IMR-90 (cell line): ENCODE data around the gene PCDHGA10. TPM values are rescaled to one million over a fixed set of nuclear protein-coding genes. Genes with fewer than 3 reads are reported as not detected.

Experiments
- ATAC-seq: fragments of 200-7000 bp; cut with Tn5 transposase; 2 replicates; pipeline ENCODE4 v1.9.1; 2020; ENCODE audit warnings: low read depth, mild to moderate bottlenecking, moderate library complexity
- BruUV-seq: library from RNA; stranded (reverse); fragments of 400-500 nt; replicated peaks from 2 replicates; lab custom pipeline; 2021; lab: Mats Ljungman, UMichigan
- CTCF ChIA-PET: fragments of 300-600 bp; formaldehyde crosslinking; extraction: SDS; loops from one replicate; lab custom pipeline; 2021; ENCODE audit warnings: antibody characterized with exemption; lab: Yijun Ruan, JAX
- POLR2A ChIA-PET: fragments of 300-600 bp; sonication (Branson Sonifier 250); formaldehyde crosslinking; loops from one replicate; lab custom pipeline; 2022; ENCODE audit warnings: antibody characterized with exemption; ENCODE audit not compliant: unreplicated experiment; lab: Charles Lee
- DNase-seq: peaks from one replicate; pipeline ENCODE4 v3.0.0; 2013
- H2AFZ ChIP-seq: replicated peaks from 2 replicates; pipeline ENCODE3; 2013; ENCODE audit warnings: low read length, mild to moderate bottlenecking; ENCODE audit not compliant: poor library complexity
- H2AK5ac ChIP-seq: 2 replicates; pipeline ENCODE4 v1.6.1; 2013; ENCODE audit warnings: low read depth, low read length, inconsistent platforms
- H2AK9ac ChIP-seq: replicated peaks from 2 replicates; pipeline ENCODE3; 2013; ENCODE audit warnings: mild to moderate bottlenecking, low read depth, low read length, moderate library complexity; ENCODE audit not compliant: poor library complexity
- H2BK120ac ChIP-seq: 2 replicates; pipeline ENCODE4 v1.6.1; 2013; ENCODE audit warnings: low read depth, low read length, inconsistent platforms
- H2BK15ac ChIP-seq: 3 replicates; pipeline ENCODE4 v1.6.1; 2013; ENCODE audit warnings: low read depth, low read length, inconsistent platforms
- H2BK20ac ChIP-seq: 2 replicates; pipeline ENCODE4 v1.6.1; 2013; ENCODE audit warnings: low read depth, mild to moderate bottlenecking, inconsistent platforms, low read length, moderate library complexity
- H2BK5ac ChIP-seq: 2 replicates; pipeline ENCODE4 v1.6.1; 2013; ENCODE audit warnings: mild to moderate bottlenecking, low read depth, low read length, inconsistent platforms; ENCODE audit not compliant: poor library complexity, severe bottlenecking
- H3K14ac ChIP-seq: replicated peaks from 2 replicates; pipeline ENCODE4 v1.6.1; 2013; ENCODE audit warnings: low read depth, low read length, inconsistent platforms
- H3K18ac ChIP-seq: 2 replicates; pipeline ENCODE4 v1.6.1; 2013; ENCODE audit warnings: low read depth, low read length, control low read depth
- H3K23ac ChIP-seq: 2 replicates; pipeline ENCODE4 v1.6.1; 2013; ENCODE audit warnings: low read depth, low read length, inconsistent platforms
- H3K27ac ChIP-seq: 2 replicates; pipeline ENCODE4 v1.5.1; 2013; ENCODE audit warnings: mild to moderate bottlenecking, control low read depth, low read length; ENCODE audit not compliant: insufficient read depth
- H3K27me3 ChIP-seq: 2 replicates; pipeline ENCODE4 v1.6.1; 2013; ENCODE audit warnings: low read length; ENCODE audit not compliant: control insufficient read depth, insufficient read depth
- H3K36me3 ChIP-seq: 2 replicates; pipeline ENCODE4 v1.6.1; 2013; ENCODE audit warnings: low read length, mixed read lengths; ENCODE audit not compliant: control insufficient read depth, insufficient read depth
- H3K4ac ChIP-seq: 2 replicates; pipeline ENCODE4 v1.6.1; 2013; ENCODE audit warnings: low read depth, low read length, inconsistent platforms
- H3K4me1 ChIP-seq: 2 replicates; pipeline ENCODE4 v1.6.1; 2013; ENCODE audit warnings: low read length, mixed read lengths; ENCODE audit not compliant: control insufficient read depth, insufficient read depth
- H3K4me2 ChIP-seq: 2 replicates; pipeline ENCODE4 v1.6.1; 2013; ENCODE audit warnings: low read depth, mild to moderate bottlenecking, control low read depth, low read length, moderate library complexity
- H3K4me3 ChIP-seq: 2 replicates; pipeline ENCODE4 v1.5.1; 2013; ENCODE audit warnings: low read depth, mild to moderate bottlenecking, control low read depth, low read length, moderate library complexity; ENCODE audit not compliant: insufficient read depth
- H3K56ac ChIP-seq: 2 replicates; pipeline ENCODE4 v1.6.1; 2013; ENCODE audit warnings: low read length, inconsistent platforms; ENCODE audit not compliant: insufficient read depth; ENCODE audit errors: extremely low read depth
- H3K79me1 ChIP-seq, 2 experiments: 2 replicates each; pipeline ENCODE4 v1.6.1; 2013; ENCODE audit warnings: low read length in 2 of 2, inconsistent platforms in 1 of 2, low read depth in 1 of 2
- H3K9ac ChIP-seq: 2 replicates; pipeline ENCODE4 v1.6.1; 2013; ENCODE audit warnings: low read depth, low read length, control low read depth
- H3K9me1 ChIP-seq: 2 replicates; pipeline ENCODE4 v1.6.1; 2013; ENCODE audit warnings: low read length, inconsistent platforms; ENCODE audit not compliant: insufficient read depth
- H3K9me3 ChIP-seq: 2 replicates; pipeline ENCODE4 v1.6.1; 2013; ENCODE audit warnings: low read length; ENCODE audit not compliant: control insufficient read depth, insufficient read depth
- H4K20me1 ChIP-seq: 2 replicates; pipeline ENCODE4 v1.6.1; 2013; ENCODE audit warnings: low read length, inconsistent platforms; ENCODE audit not compliant: insufficient read depth
- H4K5ac ChIP-seq: 2 replicates; pipeline ENCODE4 v1.6.1; 2013; ENCODE audit warnings: mild to moderate bottlenecking, low read depth, low read length, control low read depth
- H4K8ac ChIP-seq, 2 experiments: 2 replicates each; pipeline ENCODE4 v1.6.1; 2013; ENCODE audit warnings: low read depth in 2 of 2, low read length in 2 of 2, control low read depth in 1 of 2, inconsistent platforms in 1 of 2
- H4K91ac ChIP-seq: 2 replicates; pipeline ENCODE4 v1.6.1; 2013; ENCODE audit warnings: low read depth, low read length, inconsistent platforms; ENCODE audit not compliant: insufficient read depth
- BHLHE40 ChIP-seq: fragments of 150-350 bp; IDR thresholded peaks from 2 replicates; pipeline ENCODE4 v1.6.1; 2016; ENCODE audit warnings: mild to moderate bottlenecking, low read depth, low read length
- CHD1 ChIP-seq: IDR thresholded peaks from 2 replicates; pipeline ENCODE4 v1.6.1; 2012; ENCODE audit warnings: low read depth, low read length, improper control_type of control experiment
- ELK1 ChIP-seq: fragments of 150-350 bp; IDR thresholded peaks from 2 replicates; pipeline ENCODE4 v1.6.1; 2016; ENCODE audit warnings: low read depth, mild to moderate bottlenecking, low read length, moderate library complexity, borderline replicate concordance
- FOS ChIP-seq: fragments of 150-350 bp; IDR thresholded peaks from 2 replicates; pipeline ENCODE4 v1.6.1; 2016; ENCODE audit warnings: low read depth, low read length
- MAFK ChIP-seq: IDR thresholded peaks from 2 replicates; pipeline ENCODE4 v1.6.1; 2012; ENCODE audit warnings: low read depth, low read length, improper control_type of control experiment
- MXI1 ChIP-seq: IDR thresholded peaks from 2 replicates; pipeline ENCODE4 v1.6.1; 2012; ENCODE audit warnings: low read depth, mild to moderate bottlenecking, low read length, moderate library complexity, borderline replicate concordance
- NFE2L2 ChIP-seq: fragments of 150-350 bp; IDR thresholded peaks from 2 replicates; pipeline ENCODE4 v1.6.1; 2016; ENCODE audit warnings: low read depth, mild to moderate bottlenecking, low read length
- RCOR1 ChIP-seq: IDR thresholded peaks from 2 replicates; pipeline ENCODE4 v1.6.1; 2012; ENCODE audit warnings: mild to moderate bottlenecking, low read length, improper control_type of control experiment; ENCODE audit not compliant: insufficient replicate concordance
- RFX5 ChIP-seq: IDR thresholded peaks from 2 replicates; pipeline ENCODE4 v1.8.0; 2012; ENCODE audit warnings: low read depth, mild to moderate bottlenecking, low read length, moderate library complexity
- SMC3 ChIP-seq: fragments of 150-350 bp; IDR thresholded peaks from 2 replicates; pipeline ENCODE4 v1.6.1; 2016; ENCODE audit warnings: low read depth, mild to moderate bottlenecking, antibody characterized with exemption, low read length, moderate library complexity
- whole genome bisulfite sequencing, 2 experiments: methylation state at CpG; one replicate each; pipeline versions ENCODE4 v1.1.5 to v1.1.7; 2013; ENCODE audit warnings: missing lambda C conversion rate in 2 of 2; ENCODE audit not compliant: insufficient read length in 1 of 2; ENCODE audit errors: extremely low coverage in 2 of 2; 5-methylcytosine and 5-hydroxymethylcytosine counted together
- dilution Hi-C: fragments of 300-500 bp; cut with HindIII; formaldehyde crosslinking; loops from one replicate; pipeline ENCODE4 v1.14.3; 2018; ENCODE audit warnings: low sequenced_read_pairs; ENCODE audit not compliant: unreplicated experiment
- in situ Hi-C: fragments of 300-500 bp; cut with MboI; formaldehyde crosslinking; loops from 3 replicates; pipeline ENCODE4 v1.14.3; 2019; ENCODE audit warnings: low sequenced_read_pairs, inconsistent platforms, mixed read lengths
- intact Hi-C: fragments of 100-400 bp; cut with micrococcal nuclease; formaldehyde crosslinking; loops from 2 replicates; pipeline ENCODE4 v1.10.0; 2022
- polyA plus RNA-seq, 3 experiments: library from polyadenylated mRNA; depleted of rRNA; stranded (reverse); fragments of >200 nt; gene quantifications; 2 replicates each; pipeline ENCODE4 v1.2.3, GENCODE V29; 2012; ENCODE audit warnings: low replicate concordance in 1 of 3
- total RNA-seq: library from RNA; depleted of rRNA; stranded (reverse); fragments of >200 nt; gene quantifications from 2 replicates; pipeline ENCODE4 v1.2.3, GENCODE V29; 2012
- TF ChIP-seq, protein P1 (sequence below): fragments of 150-350 bp; IDR thresholded peaks from 2 replicates; pipeline ENCODE4 v1.6.1; 2017; ENCODE audit warnings: mild to moderate bottlenecking, antibody characterized with exemption, low read length, low read depth
- TF ChIP-seq, protein P2 (sequence below): conservative IDR thresholded peaks from 2 replicates; pipeline ENCODE4 v1.5.1; 2012; ENCODE audit warnings: mild to moderate bottlenecking, low read depth, low read length, improper control_type of control experiment

PCDHGA10 gene
- total and polyA plus RNA-seq, 2 of the 4 experiments (the other 2 are of a cell fraction) = 3.4 to 6.6 TPM

- no peak overlapping the region for H3K18ac ChIP-seq
- BruUV-seq = no TSS peak
- POLR2A ChIA-PET = no interaction called here
Observed at GRCh38 chr5:141383345-141383744, 29.4 kb upstream of the PCDHGA10 start.

More at GRCh38 chr5:141383345-141383744, 29.4 kb upstream of the PCDHGA10 start:
- no peak overlapping the region; the same call in 1 of the 2 replicates for H3K14ac ChIP-seq
- peaks cover 3% of the 10 kb centered on the region; the same call in 1 of the 2 replicates for H3K36me3 ChIP-seq
- no peaks in the 10 kb centered on the region; the same call in 1 of the 2 replicates for H3K4me1 ChIP-seq
- H2AK5ac ChIP-seq = no peak overlapping the region
- H3K27me3 ChIP-seq = no peaks in the 10 kb centered on the region
- TF ChIP-seq FOS (no peak), CHD1 (no peak), NFE2L2 (no peak), RFX5 (no peak), MXI1 (no peak), SMC3 (no peak), BHLHE40 (no peak), MAFK (no peak), RCOR1 (no peak), ELK1 (no peak)
- TF ChIP-seq, protein P1, sequence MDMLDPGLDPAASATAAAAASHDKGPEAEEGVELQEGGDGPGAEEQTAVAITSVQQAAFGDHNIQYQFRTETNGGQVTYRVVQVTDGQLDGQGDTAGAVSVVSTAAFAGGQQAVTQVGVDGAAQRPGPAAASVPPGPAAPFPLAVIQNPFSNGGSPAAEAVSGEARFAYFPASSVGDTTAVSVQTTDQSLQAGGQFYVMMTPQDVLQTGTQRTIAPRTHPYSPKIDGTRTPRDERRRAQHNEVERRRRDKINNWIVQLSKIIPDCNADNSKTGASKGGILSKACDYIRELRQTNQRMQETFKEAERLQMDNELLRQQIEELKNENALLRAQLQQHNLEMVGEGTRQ = no peak
- TF ChIP-seq, protein P2, sequence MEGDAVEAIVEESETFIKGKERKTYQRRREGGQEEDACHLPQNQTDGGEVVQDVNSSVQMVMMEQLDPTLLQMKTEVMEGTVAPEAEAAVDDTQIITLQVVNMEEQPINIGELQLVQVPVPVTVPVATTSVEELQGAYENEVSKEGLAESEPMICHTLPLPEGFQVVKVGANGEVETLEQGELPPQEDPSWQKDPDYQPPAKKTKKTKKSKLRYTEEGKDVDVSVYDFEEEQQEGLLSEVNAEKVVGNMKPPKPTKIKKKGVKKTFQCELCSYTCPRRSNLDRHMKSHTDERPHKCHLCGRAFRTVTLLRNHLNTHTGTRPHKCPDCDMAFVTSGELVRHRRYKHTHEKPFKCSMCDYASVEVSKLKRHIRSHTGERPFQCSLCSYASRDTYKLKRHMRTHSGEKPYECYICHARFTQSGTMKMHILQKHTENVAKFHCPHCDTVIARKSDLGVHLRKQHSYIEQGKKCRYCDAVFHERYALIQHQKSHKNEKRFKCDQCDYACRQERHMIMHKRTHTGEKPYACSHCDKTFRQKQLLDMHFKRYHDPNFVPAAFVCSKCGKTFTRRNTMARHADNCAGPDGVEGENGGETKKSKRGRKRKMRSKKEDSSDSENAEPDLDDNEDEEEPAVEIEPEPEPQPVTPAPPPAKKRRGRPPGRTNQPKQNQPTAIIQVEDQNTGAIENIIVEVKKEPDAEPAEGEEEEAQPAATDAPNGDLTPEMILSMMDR = no peak
- CTCF ChIA-PET = no interaction called here
- H2BK5ac ChIP-seq = no peak overlapping the region
- H2BK20ac ChIP-seq = no peak overlapping the region
- DNase-seq (no peak), ATAC-seq (no peak)
- WGBS, 2 experiments = 24% methylated on average over 10 of the region's 21 CpGs; no CpG with 5 or more reads in 1 of the 2 experiments
- H2AK9ac ChIP-seq = peak overlapping the region; percentile 72
- H3K23ac ChIP-seq = no peak overlapping the region; the same call in 1 of the 2 replicates
- peaks cover 2 to 7% of the 10 kb centered on the region in 2 experiments; a peak in 3 of 4 replicates for H3K79me1 ChIP-seq
- no peak overlapping the region for H3K56ac ChIP-seq
- no peak overlapping the region; the same call in 1 of the 2 replicates for H4K5ac ChIP-seq
- intact Hi-C loops = no loop called here
- no peaks in the 10 kb centered on the region for H4K20me1 ChIP-seq
- peak overlapping the region; percentile 83 for H3K4me3 ChIP-seq
- H3K4me2 ChIP-seq = peak overlapping the region; percentile 4
- H3K9ac ChIP-seq = no peak overlapping the region
- H3K9me3 ChIP-seq = peaks cover 30% of the 10 kb centered on the region
- dilution Hi-C loops = no loop called here
- in situ Hi-C loops = no loop called here
- H2BK15ac ChIP-seq = no peak overlapping the region
- no peak overlapping the region for H2BK120ac ChIP-seq
- peak overlapping the region in 1 of 2 experiments; percentile 58; a peak in 1 of 4 replicates for H4K8ac ChIP-seq
- H3K27ac ChIP-seq = no peak overlapping the region
- H3K9me1 ChIP-seq = no peaks in the 10 kb centered on the region
- H3K4ac ChIP-seq = no peak overlapping the region
- H2AFZ ChIP-seq = peak overlapping the region; percentile 81
- no peak overlapping the region for H4K91ac ChIP-seq
